CD14-positive monocyte (primary cell): ENCODE results near the gene WDR62. TPM values are rescaled to one million over a fixed set of nuclear protein-coding genes. Genes with fewer than 3 reads are reported as not detected.
A peak's percentile ranks its signal among the peaks of the same experiment; 100 is the strongest.

Source experiments
- DNase-seq, 3 donors: peaks; one replicate each; pipeline ENCODE4 v3.0.0-alpha.2; 2011 to 2022
- H2AFZ ChIP-seq: 2 replicates; pipeline ENCODE4 v1.6.0; 2012; ENCODE audit warnings: mild to moderate bottlenecking, low read depth, low read length, inconsistent platforms; ENCODE audit not compliant: insufficient read depth, poor library complexity, severe bottlenecking
- H3K27ac ChIP-seq, 2 donors: 1 replicate in 1 of 2; 2 replicates in 1 of 2; pipeline ENCODE4 v1.5.1; 2012 to 2013; ENCODE audit warnings: low read length in 2 of 2, control low read depth in 1 of 2, inconsistent platforms in 1 of 2, low read depth in 1 of 2, mild to moderate bottlenecking in 1 of 2
- H3K27me3 ChIP-seq, 2 donors: one replicate each; pipeline versions ENCODE4 v1.6.0 to v1.6.1; 2011 to 2013; ENCODE audit warnings: low read length in 2 of 2; ENCODE audit not compliant: control insufficient read depth in 2 of 2, insufficient read depth in 2 of 2
- H3K36me3 ChIP-seq, 2 donors: replicated peaks in 1 of 2; 1 replicate in 1 of 2; 2 replicates in 1 of 2; pipeline versions ENCODE4 v1.5.1 to v1.6.1; 2012 to 2013; ENCODE audit warnings: low read length in 2 of 2, control low read depth in 1 of 2, inconsistent platforms in 1 of 2, mild to moderate bottlenecking in 1 of 2; ENCODE audit not compliant: insufficient read depth in 2 of 2, control insufficient read depth in 1 of 2
- H3K4me1 ChIP-seq, 2 donors: 1 replicate in 1 of 2; 2 replicates in 1 of 2; pipeline versions ENCODE4 v1.5.1 to v1.6.1; 2012 to 2013; ENCODE audit warnings: low read length in 2 of 2, control low read depth in 1 of 2, inconsistent platforms in 1 of 2, mild to moderate bottlenecking in 1 of 2, moderate library complexity in 1 of 2; ENCODE audit not compliant: insufficient read depth in 2 of 2, control insufficient read depth in 1 of 2
- H3K4me2 ChIP-seq: replicated peaks from 2 replicates; pipeline ENCODE3; 2012; ENCODE audit warnings: low read length, moderate library complexity, mild to moderate bottlenecking; ENCODE audit not compliant: poor library complexity, severe bottlenecking; ENCODE audit errors: extremely low read depth
- H3K4me3 ChIP-seq, 3 experiments: fragments of 200-600 bp in 1 of 3; sonication (generic) in 1 of 3; replicated peaks in 1 of 3; 1 replicate in 2 of 3; 2 replicates in 1 of 3; pipeline ENCODE4 v1.5.1; 2011 to 2013; ENCODE audit warnings: low read length in 3 of 3, mild to moderate bottlenecking in 3 of 3, control low read depth in 2 of 3, low read depth in 2 of 3, inconsistent platforms in 1 of 3, moderate library complexity in 1 of 3
- H3K79me2 ChIP-seq: 2 replicates; pipeline ENCODE4 v1.6.0; 2012; ENCODE audit warnings: mild to moderate bottlenecking, control low read depth, inconsistent platforms, low read length, moderate library complexity; ENCODE audit not compliant: insufficient read depth
- H3K9ac ChIP-seq: 2 replicates; pipeline ENCODE4 v1.6.0; 2017; ENCODE audit warnings: low read length, mild to moderate bottlenecking; ENCODE audit not compliant: insufficient read depth, poor library complexity, severe bottlenecking
- H3K9me3 ChIP-seq, 2 donors: replicated peaks in 1 of 2; 1 replicate in 1 of 2; 2 replicates in 1 of 2; pipeline versions ENCODE4 v1.5.1 to v1.6.1; 2012 to 2013; ENCODE audit warnings: low read length in 2 of 2, control low read depth in 1 of 2; ENCODE audit not compliant: control insufficient read depth in 1 of 2, insufficient read depth in 1 of 2
- H4K20me1 ChIP-seq: 2 replicates; pipeline ENCODE4 v1.6.0; 2012; ENCODE audit warnings: mild to moderate bottlenecking, low read length, control low read depth, moderate library complexity; ENCODE audit not compliant: insufficient read depth
- H3K27ac Mint-ChIP-seq, 7 donors: one replicate each; pipeline ENCODE4 v1.8.0; 2020; ENCODE audit warnings: mild to moderate bottlenecking in 7 of 7, mixed read lengths in 7 of 7, moderate library complexity in 6 of 7, inconsistent platforms in 2 of 7
- H3K27me3 Mint-ChIP-seq, 3 donors: one replicate each; pipeline ENCODE4 v1.8.0; 2021 to 2022; ENCODE audit warnings: low read depth in 3 of 3, mild to moderate bottlenecking in 3 of 3, mixed read lengths in 3 of 3, moderate library complexity in 3 of 3, inconsistent platforms in 1 of 3
- H3K36me3 Mint-ChIP-seq, 2 donors: one replicate each; pipeline ENCODE4 v1.8.0; 2020; ENCODE audit warnings: mixed read lengths in 2 of 2, inconsistent platforms in 1 of 2, mild to moderate bottlenecking in 1 of 2
- H3K4me1 Mint-ChIP-seq: one replicate; pipeline ENCODE4 v1.8.0; 2020; ENCODE audit warnings: mild to moderate bottlenecking, mixed read lengths
- H3K4me3 Mint-ChIP-seq, 2 donors: one replicate each; pipeline ENCODE4 v1.8.0; 2020; ENCODE audit warnings: mild to moderate bottlenecking in 2 of 2, mixed read lengths in 2 of 2, moderate library complexity in 1 of 2
- H3K9me3 Mint-ChIP-seq, 7 donors: one replicate each; pipeline ENCODE4 v1.8.0; 2020 to 2022; ENCODE audit warnings: mixed read lengths in 7 of 7, mild to moderate bottlenecking in 6 of 7, moderate library complexity in 6 of 7, inconsistent platforms in 2 of 7
- WGBS: methylation state at CpG from one replicate; pipeline ENCODE4 v1.1.5; 2013; ENCODE audit warnings: missing lambda C conversion rate; ENCODE audit not compliant: insufficient coverage; 5-methylcytosine and 5-hydroxymethylcytosine counted together
- intact Hi-C, 2 donors: fragments of 100-400 bp; cut with micrococcal nuclease; formaldehyde crosslinking; loops; one replicate each; pipeline versions ENCODE4 v1.15.0 to v1.15.1; 2023
- polyA plus RNA-seq, 3 donors: library from polyadenylated mRNA; depleted of rRNA in 1 of 3; unstranded in 2 of 3; stranded (reverse) in 1 of 3; fragments of 300-500 nt in 2 of 3; fragments of >200 nt in 1 of 3; fragmentation: Illumina TruSeq in 2 of 3; gene quantifications; 1 replicate in 2 of 3; 2 replicates in 1 of 3; pipeline ENCODE4 v1.2.3, GENCODE V29; 2012 to 2021
- TF ChIP-seq, protein P1 (sequence below): fragments of 200-600 bp; IDR thresholded peaks from one replicate; pipeline ENCODE4 v1.8.0; 2022; ENCODE audit warnings: antibody characterized with exemption, mild to moderate bottlenecking

The WDR62 gene
- polyA plus RNA-seq, 3 donors = 0.05 to 0.88 TPM; not detected in 1

DNA sequence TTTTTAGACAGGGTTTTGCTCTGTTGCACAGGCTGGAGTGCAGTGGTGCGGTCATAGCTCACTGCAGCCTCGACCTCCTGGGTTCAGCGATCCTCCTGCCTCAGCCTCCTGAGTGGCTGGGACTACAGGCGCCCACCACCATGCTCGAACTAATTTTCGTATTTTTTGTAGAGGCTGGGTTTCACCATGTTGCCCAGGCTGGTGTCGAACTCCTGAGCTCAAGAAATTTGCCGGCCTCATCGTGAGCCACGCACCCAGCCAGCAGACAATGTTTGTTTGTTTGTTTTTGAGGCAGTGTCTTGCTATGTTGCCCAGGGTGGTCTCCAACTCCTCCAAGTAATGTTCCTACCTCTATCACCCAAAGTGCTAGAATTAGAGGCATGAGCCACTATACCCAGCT is 98.4 kb downstream of the WDR62 start:
- Histone ChIP-seq H3K4me1 (peaks cover 8 to 22% of the 10 kb centered on the region in 2 donors), H3K27ac (no peak overlapping the region), H2AFZ (no peak overlapping the region), H3K4me3 (no peak overlapping the region), H3K36me3 (peaks cover 26 to 34% of the 10 kb centered on the region in 2 donors), H3K9me3 (no peaks in the 10 kb centered on the region), H3K9ac (no peak overlapping the region), H3K4me2 (no peak overlapping the region), H3K79me2 (no peaks in the 10 kb centered on the region), H4K20me1 (peaks cover 47% of the 10 kb centered on the region), H3K27me3 (no peaks in the 10 kb centered on the region)
- TF ChIP-seq, protein P1, sequence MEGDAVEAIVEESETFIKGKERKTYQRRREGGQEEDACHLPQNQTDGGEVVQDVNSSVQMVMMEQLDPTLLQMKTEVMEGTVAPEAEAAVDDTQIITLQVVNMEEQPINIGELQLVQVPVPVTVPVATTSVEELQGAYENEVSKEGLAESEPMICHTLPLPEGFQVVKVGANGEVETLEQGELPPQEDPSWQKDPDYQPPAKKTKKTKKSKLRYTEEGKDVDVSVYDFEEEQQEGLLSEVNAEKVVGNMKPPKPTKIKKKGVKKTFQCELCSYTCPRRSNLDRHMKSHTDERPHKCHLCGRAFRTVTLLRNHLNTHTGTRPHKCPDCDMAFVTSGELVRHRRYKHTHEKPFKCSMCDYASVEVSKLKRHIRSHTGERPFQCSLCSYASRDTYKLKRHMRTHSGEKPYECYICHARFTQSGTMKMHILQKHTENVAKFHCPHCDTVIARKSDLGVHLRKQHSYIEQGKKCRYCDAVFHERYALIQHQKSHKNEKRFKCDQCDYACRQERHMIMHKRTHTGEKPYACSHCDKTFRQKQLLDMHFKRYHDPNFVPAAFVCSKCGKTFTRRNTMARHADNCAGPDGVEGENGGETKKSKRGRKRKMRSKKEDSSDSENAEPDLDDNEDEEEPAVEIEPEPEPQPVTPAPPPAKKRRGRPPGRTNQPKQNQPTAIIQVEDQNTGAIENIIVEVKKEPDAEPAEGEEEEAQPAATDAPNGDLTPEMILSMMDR = no peak
- 98% methylated on average over 7 of the region's 10 CpGs for WGBS
- intact Hi-C loops = no loop called here
- no peak overlapping the region for H3K4me3 Mint-ChIP-seq
- no peak for DNase-seq
- no peaks in the 10 kb centered on the region for H3K9me3 Mint-ChIP-seq
- H3K27ac Mint-ChIP-seq = peak overlapping the region in 4 of 7 donors; percentile 13 to 56 (median 16)
- peaks cover 0 to 8% (median 0%) of the 10 kb centered on the region in 3 donors for H3K27me3 Mint-ChIP-seq
- peaks cover 21% of the 10 kb centered on the region for H3K4me1 Mint-ChIP-seq
- peaks cover 36 to 49% of the 10 kb centered on the region in 2 donors for H3K36me3 Mint-ChIP-seq

Other genes starting within 250 kb of the WDR62 start
- gene PRODH2, start 242.1 kb upstream of the WDR62 start, polyA plus RNA-seq = not detected
- gene NPHS1, start 202.4 kb upstream of the WDR62 start, polyA plus RNA-seq = not detected
- gene KIRREL2, start 198.0 kb upstream of the WDR62 start, polyA plus RNA-seq = not detected
- not detected for gene APLP1, start 186.3 kb upstream of the WDR62 start, polyA plus RNA-seq
- 100 to 1,000 TPM in 1 of 3 donors, 1 to 10 TPM in 2; 6.4 to 198 (median 9.3) TPM for gene NFKBID, start 154.4 kb upstream of the WDR62 start, polyA plus RNA-seq
- gene HCST, start 152.4 kb upstream of the WDR62 start, polyA plus RNA-seq = 100 to 1,000 TPM; 264 to 829 (median 594) TPM
- gene TYROBP, start 146.6 kb upstream of the WDR62 start, polyA plus RNA-seq = 1,000 to 10,000 TPM; 3,224 to 6,141 (median 5,182) TPM
- gene LRFN3, start 118.5 kb upstream of the WDR62 start, polyA plus RNA-seq = under 1 TPM in 1 of 3 donors, not detected in 2; 0.04 TPM
- 10 to 100 TPM; 10.4 to 26.9 (median 19.0) TPM for gene SDHAF1, start 59.7 kb upstream of the WDR62 start, polyA plus RNA-seq
- under 1 TPM in 1 of 3 donors, not detected in 2; 0.76 TPM for gene SYNE4, start 46.1 kb upstream of the WDR62 start, polyA plus RNA-seq
- gene ALKBH6, start 40.7 kb upstream of the WDR62 start, polyA plus RNA-seq = 10 to 100 TPM; 13.1 to 29.3 (median 16.1) TPM
- under 1 TPM in 1 of 3 donors, not detected in 2; 0.24 TPM for gene CLIP3, start 22.0 kb upstream of the WDR62 start, polyA plus RNA-seq
- gene THAP8, start 612 bp upstream of the WDR62 start, polyA plus RNA-seq = 1 to 10 TPM; 2.4 to 6.0 (median 3.1) TPM
- gene OVOL3, start 56.2 kb downstream of the WDR62 start, polyA plus RNA-seq = not detected
- gene POLR2I, start 60.0 kb downstream of the WDR62 start, polyA plus RNA-seq = 10 to 100 TPM; 21.2 to 73.9 (median 57.9) TPM
- gene TBCB, start 60.6 kb downstream of the WDR62 start, polyA plus RNA-seq = 100 to 1,000 TPM; 167 to 233 (median 178) TPM
- 100 to 1,000 TPM; 239 to 740 (median 282) TPM for gene CAPNS1, start 85.2 kb downstream of the WDR62 start, polyA plus RNA-seq
- not detected for gene COX7A1, start 97.5 kb downstream of the WDR62 start, polyA plus RNA-seq
- 1 to 10 TPM; 1.5 to 3.5 (median 2.1) TPM for gene ZNF565, start 159.8 kb downstream of the WDR62 start, polyA plus RNA-seq
- 10 to 100 TPM; 12.2 to 26.5 (median 15.8) TPM for gene ZNF146, start 160.2 kb downstream of the WDR62 start, polyA plus RNA-seq